ENCODE results near the gene CCNG1. TPM values are rescaled to one million over a fixed set of nuclear protein-coding genes. Genes with fewer than 3 reads are reported as not detected.
A peak's percentile ranks its signal among the peaks of the same experiment; 100 is the strongest.

The CCNG1 gene
- total RNA-seq, 1 donor from 2014 or later: 88.3 TPM

DNA sequence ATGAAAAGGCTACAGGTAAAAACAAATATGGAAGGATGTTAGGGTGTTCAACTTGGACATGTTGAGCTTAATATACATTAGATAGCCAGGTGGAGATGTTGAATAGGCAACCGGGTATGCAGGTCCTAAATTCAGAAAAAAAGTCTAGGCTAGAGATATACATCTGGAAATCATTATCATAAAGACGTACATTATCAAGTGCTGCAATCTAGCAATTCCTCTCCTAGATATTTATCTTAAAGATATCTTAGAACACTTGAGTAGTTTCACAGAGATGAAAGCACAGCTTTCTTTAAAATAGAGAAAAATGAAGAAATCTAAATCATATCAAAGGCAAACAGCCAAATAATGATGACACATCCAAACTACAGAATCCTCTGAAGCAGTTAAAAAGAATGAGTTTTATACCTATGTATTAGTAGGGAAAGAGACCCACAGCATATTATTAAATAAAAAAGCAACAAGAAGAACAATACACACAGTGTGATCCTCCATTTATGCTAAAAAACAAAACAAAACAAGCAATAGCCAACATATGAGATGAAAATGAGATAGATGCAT lies 18.7 kb downstream of the CCNG1 start:
- no peak overlapping the region for H3K4me3 ChIP-seq
- no peaks in the 10 kb centered on the region for H3K27me3 ChIP-seq (ENCODE audit: low read depth)
- DNase-seq (no peak), ATAC-seq (no peak)
- no peak overlapping the region for H3K27ac ChIP-seq
- TF ChIP-seq CTCF (IDR thresholded peaks at IDR 0.05): no peak
- peaks cover 20% of the 10 kb centered on the region for H3K4me1 ChIP-seq
- intact Hi-C loops (cut with DNase I): no loop called here
- H3K36me3 ChIP-seq: peaks cover 51% of the 10 kb centered on the region
- no peaks in the 10 kb centered on the region for H3K9me3 ChIP-seq

DNA sequence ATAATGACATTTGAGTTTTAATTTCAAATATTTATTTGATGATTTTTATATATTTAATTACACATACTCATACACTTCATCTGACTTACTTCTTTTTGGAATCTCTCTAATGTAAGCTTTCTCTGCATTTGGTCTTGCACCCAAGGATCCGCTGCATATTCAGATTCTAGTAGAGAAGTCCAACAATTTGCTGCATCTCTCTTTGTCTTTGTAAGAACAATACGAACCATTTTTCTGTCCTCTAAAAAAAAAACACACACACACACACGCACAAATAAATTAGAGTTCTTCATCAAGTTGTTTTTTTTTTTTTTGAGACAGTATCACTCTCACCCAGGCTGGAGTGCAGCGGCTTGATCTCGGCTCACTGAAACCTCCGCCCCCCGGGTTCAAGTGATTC lies 19.4 kb downstream of the CCNG1 start:
- intact Hi-C loops (cut with DNase I): no loop called here
- TF ChIP-seq CTCF (IDR thresholded peaks at IDR 0.05): no peak
- no peak overlapping the region for H3K27ac ChIP-seq
- DNase-seq (no peak), ATAC-seq (no peak)
- no peaks in the 10 kb centered on the region for H3K9me3 ChIP-seq
- H3K27me3 ChIP-seq (ENCODE audit: low read depth): no peaks in the 10 kb centered on the region
- peaks cover 43% of the 10 kb centered on the region for H3K36me3 ChIP-seq
- peaks cover 25% of the 10 kb centered on the region for H3K4me1 ChIP-seq
- H3K4me3 ChIP-seq: no peak overlapping the region

DNA sequence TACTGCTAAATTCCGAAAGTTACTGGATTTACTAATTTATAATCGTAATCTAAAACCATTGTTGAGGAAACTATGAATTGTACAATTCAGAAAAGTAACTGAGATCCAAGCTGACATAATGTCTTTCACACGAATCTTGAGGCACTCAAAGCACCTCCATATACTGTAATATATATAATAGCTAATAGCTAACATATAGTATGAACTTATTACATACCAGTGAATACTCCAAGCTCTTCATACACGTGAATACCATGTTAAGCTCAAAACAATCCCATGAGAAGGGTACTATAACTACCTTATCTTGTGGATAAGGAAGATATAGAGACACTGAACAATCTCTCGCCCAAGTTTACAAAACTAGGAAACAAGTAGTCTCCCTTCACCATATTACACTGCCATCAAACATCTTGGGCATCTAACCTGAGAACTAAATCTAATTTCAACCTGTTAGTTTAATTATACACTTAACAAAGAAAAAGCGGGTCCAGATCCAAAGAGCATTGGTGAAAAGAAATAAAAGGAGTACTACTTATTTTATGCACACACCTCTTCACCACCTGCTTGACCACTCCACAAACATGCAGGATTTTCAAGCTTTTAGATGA lies 21.5 kb downstream of the CCNG1 start:
- ATAC-seq: no peak
- no peak for DNase-seq
- peak overlapping the region; percentile 95 for H3K27ac ChIP-seq

DNA sequence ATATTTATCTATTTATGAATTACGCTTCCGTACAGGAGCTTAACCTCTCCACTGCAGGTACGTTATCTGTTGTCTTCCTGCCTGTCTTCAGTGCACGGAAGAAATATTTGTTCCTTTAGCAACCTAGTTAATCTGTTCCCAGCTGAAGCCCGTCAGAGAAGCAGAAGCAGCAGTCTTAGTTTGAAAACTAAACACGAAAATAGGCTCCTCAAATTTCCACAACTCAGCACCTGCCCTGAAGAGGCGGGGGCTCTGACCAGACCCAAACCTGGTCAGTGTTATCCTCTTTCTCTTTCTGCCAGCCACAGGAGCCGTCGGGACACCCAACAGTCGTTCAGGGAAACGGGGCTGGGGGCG lies 22.0 kb downstream of the CCNG1 start:
- intact Hi-C loops (cut with DNase I): no loop called here
- TF ChIP-seq CTCF (IDR thresholded peaks at IDR 0.05): no peak
- peak overlapping the region; percentile 95 for H3K27ac ChIP-seq
- no peaks in the 10 kb centered on the region for H3K9me3 ChIP-seq
- H3K4me1 ChIP-seq: peaks cover 25% of the 10 kb centered on the region
- H3K4me3 ChIP-seq: peak overlapping the region; percentile 76
- H3K27me3 ChIP-seq (ENCODE audit: low read depth): no peaks in the 10 kb centered on the region
- DNase-seq: no peak
- ATAC-seq: peak in 1 of 2 donors; percentile 17
- peaks cover 21% of the 10 kb centered on the region for H3K36me3 ChIP-seq

More for the DNA sequence above, 21.5 kb downstream of the CCNG1 start:
- Histone ChIP-seq H3K4me1 (peaks cover 25% of the 10 kb centered on the region), H3K9me3 (no peaks in the 10 kb centered on the region), H3K36me3 (peaks cover 27% of the 10 kb centered on the region), H3K4me3 (peak overlapping the region; percentile 76), H3K27me3 (ENCODE audit: low read depth) (no peaks in the 10 kb centered on the region)
- no peak for TF ChIP-seq CTCF (IDR thresholded peaks at IDR 0.05)
- intact Hi-C loops (cut with DNase I): no loop called here

DNA sequence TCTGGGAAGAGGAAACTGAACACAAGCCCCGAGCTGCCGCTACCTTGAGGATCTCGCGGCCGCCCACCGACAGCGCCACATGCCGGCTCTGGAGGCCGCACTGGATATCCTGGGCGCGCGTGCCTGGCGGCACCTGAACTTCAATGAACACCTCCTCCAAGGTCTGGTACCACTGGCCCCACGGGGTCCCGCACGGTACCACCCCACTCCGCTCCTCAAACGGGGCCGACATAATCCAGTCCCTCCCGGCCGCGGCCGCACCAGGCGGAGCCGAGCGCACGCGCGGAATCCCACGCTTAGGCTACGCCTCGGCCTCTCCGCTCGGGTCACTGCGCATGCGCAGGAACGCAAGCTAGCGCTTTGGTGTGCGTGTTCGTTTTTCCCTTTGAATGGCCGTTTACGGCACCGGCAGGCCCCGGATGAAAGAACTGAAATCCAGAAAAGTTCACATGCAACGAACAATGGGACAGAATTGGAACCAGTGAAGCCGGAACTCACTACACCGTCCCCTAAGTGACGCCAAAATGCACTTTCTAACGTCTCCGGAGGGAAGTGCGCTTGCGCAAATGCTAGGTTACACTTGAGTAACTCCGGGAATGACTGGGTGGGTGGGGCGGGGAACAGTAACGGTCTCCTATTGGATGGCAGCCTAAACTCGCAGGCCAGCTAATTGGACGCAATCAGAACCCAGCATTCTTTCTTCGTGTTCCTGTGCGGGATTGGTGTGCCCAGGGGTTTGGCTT lies 22.6 kb downstream of the CCNG1 start, which contains the start of gene NUDCD2:
TSS of gene NUDCD2 (minus strand) at position 284 of the 743 bp plus-strand sequence. CDS start at position 232, 52 bp downstream.
- intact Hi-C loops (cut with DNase I): no loop called here
- H3K27me3 ChIP-seq (ENCODE audit: low read depth): no peaks in the 10 kb centered on the region
- H3K36me3 ChIP-seq: peaks cover 15% of the 10 kb centered on the region
- TF ChIP-seq CTCF (IDR thresholded peaks at IDR 0.05): peak; percentile 28
- DNase-seq (peak; percentile 97), ATAC-seq (peak; percentile 97)
- peak within 1 kb of the TSS; percentile 76 for H3K4me3 ChIP-seq
- peaks cover 25% of the 10 kb centered on the region for H3K4me1 ChIP-seq
- H3K27ac ChIP-seq: peak within 1 kb of the TSS; percentile 95
- no peaks in the 10 kb centered on the region for H3K9me3 ChIP-seq

Data from lower lobe of right lung (tissue), 2 donors.